GM18867 (cell line): Measurements from ENCODE around the gene SLC2A9.
"Not testable (repeated sequence)": the region's sequence is repeated elsewhere in the genome, so short reads cannot be mapped to it uniquely, and the experiment has no call there.

ENCODE experiments used
- ATAC-seq: cut with Tn5 transposase; IDR thresholded peaks from one replicate; pipeline ENCODE4 v1.9.1; 2021; ENCODE audit warnings: mild to moderate bottlenecking, moderate library complexity; ENCODE audit not compliant: unreplicated experiment

Gene SLC2A9

DNA sequence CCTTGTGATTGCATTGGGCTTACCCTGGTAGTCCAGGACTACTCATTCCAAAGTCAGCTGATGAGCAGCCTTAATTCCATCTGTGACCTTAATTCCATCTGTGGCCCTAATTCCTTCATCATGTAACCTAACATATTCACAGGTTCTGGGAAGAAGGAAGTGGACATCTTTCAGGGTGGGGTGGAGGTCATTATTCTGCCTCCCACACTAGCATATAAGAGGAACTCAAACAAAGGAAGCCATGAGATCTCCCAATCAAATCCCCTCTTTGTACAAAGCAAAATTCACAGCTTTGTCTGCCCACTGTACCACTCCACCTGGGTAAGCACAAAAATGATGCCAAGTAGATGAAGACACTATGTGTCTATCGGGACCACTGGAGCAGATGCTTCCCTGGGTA lies 87.3 kb downstream of the SLC2A9 start:
- ATAC-seq, result no peak

DNA sequence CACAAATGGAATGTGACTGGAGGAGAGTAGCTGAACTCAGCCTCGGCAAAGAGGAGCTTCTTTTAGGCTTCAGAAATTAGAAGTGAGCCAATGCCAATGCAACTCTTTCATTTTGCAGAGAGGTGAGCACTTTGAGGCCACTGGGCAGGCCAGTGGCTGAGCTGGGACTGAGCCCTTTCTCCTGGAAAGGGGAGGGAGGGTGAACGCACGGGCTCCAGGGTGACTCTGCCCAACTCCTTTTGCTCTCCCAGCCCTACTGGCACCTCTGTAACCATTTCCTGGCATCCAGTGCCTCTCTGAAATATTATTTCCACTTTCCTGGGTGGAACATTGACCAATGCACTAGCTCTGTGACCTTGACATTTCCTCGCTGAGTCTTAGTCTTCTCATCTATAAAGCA lies 88.1 kb downstream of the SLC2A9 start:
- no peak for ATAC-seq

DNA sequence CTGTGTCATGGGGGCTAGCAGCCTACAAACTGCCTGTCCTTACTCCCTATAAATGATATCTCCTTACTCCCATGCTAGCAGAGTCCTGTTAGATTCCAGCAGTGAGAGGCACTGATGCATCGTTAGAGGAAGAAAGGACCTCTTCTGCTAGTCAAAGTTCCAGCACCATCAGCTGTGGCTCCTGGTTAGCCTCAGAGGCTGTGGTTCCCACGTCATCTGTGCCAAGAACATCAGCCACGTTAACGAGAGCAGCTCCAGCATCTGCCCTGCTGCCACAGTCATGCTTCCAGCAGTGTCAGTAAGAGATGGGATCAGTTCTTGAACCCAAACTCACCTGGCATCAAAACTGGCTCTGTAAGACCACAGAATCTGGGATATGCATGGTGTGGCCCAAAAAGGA lies 88.5 kb downstream of the SLC2A9 start:
- ATAC-seq, result no peak

DNA sequence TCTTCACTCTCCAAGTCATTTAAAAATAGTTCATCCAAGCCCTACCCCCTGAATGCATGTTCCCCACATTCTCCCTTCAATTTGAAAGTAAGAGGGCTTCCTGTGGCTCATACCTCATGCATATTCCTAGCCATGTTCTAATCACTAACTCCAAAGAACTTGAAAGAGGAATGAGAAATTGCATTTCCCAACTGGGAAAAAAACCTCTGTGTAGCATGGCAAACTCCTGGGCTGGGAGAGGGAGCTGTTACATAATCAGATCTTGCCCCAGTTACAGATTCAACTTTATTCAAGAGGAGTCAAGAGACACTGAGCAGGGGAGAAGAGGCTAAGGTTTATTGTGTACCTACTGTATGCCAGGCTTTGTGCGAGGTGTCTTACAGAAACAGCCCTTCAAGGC lies 90.2 kb downstream of the SLC2A9 start:
- no peak for ATAC-seq

DNA sequence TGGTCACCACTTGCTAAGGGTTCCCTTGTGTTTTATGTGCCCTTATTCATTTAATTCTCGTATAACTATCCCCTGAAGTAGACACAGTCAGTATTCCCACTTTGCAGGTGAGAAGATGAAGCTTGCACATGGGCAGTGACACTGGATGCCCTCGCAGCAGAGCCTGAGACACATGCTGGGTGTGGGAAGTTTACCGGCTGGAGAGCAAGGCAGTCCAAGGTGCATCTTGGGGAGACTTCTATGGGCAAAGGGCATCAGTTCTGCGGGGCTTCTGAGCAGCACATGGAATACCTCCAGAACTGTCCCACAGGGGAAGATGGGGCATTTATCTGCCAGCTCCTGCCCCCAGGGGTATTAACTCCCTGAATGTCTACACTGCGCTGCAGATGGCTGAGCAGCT lies 92.2 kb downstream of the SLC2A9 start:
- ATAC-seq, result no peak

DNA sequence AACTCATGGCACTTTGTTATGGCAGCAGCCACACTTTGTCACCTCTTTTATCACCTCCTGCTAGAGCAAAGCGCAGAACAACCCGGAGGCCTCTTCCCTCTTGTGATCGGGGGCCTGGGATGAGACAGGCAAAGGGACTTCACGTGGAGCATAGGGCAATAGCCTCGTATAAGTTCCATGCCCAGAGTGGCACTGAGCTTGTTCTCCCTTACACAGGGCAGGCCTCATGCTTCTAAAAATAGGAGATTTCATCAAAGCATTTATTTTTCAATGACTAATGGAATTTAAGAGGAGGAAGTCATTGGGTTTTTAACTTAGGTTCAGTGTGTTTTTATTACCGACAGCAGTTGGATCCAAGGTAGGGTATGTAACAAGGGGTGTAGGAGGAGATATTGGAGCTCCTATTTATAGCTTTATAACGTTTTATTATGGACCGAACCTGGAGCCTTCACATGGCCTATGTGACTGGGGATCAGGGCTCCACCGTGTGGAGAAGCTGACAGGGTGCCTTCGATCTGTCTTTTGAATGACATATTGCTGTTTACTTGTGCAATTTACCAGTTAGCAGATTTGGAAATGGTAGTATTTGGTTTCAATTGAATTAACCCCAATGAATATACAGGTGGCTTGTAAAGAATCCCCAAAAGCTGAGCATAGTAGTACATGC lies 93.8 kb downstream of the SLC2A9 start:
- no peak for ATAC-seq

DNA sequence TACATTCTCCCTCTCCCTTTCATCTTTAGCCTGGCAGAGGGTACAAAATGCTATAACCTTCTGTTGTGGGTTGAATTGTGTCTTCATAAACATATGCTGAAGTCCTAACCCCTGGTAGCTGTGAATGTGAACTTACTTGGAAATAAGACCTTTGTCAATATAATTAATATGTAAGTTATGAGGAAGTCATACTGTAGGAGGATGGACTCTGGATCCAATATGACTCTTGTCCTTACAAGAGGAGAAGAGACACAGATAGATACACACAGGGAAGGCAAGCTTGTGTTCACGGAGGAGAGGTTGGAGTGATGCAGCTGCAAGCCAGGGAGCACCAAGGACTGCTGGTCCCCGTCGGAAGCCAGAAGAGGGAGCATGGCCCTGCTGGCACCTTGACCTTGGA lies 94.7 kb downstream of the SLC2A9 start:
- no peak for ATAC-seq

DNA sequence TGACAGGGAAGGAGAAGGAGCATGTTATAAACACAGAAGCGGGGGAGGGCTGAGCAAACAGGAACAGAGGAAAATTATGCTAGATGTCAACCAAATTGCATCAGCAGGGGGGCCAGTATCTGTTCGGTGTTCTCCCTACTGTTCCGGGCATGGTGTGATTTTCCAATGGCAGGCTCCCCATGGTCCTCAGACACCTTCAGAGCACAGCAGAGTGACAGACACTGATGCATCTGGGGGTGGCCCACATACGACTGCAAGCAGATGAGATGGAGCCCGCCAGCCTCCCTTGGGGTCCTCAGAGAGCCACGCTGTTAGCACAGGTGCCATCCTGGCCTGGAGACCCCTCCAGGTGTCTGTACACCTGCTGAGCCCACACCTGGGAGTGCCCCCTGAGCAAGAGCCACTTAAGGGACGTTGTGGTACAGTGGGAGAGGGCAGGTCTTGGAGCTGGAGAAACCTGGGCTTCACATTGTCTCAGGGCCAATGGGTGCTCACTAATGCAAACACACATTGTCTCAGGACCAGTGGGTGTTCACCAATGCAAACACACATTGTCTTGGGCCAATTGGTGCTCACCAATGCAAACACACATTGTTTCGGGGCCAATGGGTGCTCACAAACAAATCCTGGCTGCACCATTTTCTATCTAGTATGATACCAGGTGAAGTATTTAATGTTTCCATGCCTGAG lies 95.4 kb downstream of the SLC2A9 start:
- no peak for ATAC-seq

DNA sequence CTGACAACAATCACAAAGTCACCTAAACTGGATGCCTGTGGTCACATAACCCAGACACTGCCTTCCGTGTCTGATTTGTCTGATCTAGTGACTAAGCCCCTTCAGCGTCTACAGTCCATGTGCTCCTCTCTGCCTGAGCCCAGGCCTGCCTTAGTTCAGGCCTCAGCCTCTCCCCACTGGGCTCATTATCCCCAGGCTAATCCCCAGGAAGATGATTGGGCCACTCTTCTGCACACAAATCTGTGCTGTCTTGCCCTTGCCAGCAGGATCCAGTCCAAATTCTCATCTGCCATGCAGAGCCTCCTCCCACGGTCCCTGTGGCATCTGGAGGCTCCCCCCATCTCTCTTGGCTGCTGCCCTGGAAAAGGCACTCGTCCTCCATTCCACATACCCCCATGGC lies 96.5 kb downstream of the SLC2A9 start:
- no peak for ATAC-seq

DNA sequence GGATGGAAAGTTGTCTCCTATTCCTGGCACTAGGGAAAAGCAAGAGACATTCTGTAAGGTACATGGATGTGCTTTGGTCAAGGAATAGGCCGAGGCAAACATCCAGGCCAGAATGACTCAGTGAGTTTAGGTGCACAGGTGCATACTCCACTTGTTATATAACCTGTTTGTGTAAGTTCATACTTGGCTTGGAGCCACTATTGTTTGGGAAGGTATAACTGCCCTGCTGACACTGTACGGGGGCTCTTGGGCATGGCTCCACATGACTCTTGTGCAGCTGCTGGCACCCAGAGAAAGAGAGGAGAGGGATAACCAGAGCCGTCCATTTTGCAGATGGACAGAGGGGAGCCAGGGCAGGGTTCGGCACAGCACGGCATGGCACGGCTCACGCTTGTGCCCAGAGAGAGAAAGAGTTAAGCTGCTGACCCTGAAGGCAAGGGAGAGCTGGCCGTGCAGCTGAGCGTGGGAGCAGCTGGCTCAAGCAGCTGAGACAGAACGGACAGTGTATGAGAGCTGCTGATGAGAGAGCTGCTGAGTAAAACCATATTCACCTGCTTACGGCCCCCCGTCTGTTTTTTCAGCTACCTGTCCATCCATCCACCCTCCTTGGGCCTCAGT lies 98.0 kb downstream of the SLC2A9 start:
- ATAC-seq, result no peak

DNA sequence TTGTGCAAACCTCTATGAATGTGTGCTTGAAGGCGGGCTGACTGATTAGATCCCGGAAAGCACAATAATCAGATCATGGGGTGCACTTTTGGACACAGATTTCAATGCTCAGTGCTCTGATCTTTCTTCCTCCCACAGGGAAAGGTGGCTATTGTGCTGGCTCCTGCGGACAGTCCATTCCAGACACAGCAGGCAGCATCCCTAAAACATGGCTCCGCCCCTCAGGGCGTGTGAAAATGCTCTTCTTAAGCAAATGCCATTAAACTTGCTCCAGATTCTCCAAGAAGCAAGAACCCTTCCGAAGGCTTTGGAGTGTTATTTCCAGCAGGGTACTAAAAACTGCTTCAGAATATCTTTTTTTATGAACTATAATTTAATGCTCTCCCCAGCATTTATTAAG lies 100.0 kb downstream of the SLC2A9 start:
- ATAC-seq, result no peak

DNA sequence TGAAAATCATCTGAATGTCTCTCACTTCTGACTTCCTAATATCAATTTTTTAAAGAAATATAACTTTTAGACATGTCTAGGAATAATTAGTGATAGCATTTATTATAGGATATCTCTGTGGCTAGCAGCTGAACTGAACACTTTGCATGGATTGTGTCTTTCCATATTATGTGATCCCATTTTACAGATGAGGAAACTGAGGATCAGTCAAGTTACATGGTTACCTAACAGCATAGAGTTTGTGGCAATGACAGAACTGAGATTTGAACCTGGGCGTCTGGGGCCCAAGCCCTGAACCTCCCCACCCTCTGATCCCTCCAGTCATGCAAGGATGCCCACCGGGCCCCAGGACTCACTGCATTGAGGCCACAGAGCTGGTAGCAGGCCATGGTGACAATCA lies 101.3 kb downstream of the SLC2A9 start:
- ATAC-seq, result no peak

DNA sequence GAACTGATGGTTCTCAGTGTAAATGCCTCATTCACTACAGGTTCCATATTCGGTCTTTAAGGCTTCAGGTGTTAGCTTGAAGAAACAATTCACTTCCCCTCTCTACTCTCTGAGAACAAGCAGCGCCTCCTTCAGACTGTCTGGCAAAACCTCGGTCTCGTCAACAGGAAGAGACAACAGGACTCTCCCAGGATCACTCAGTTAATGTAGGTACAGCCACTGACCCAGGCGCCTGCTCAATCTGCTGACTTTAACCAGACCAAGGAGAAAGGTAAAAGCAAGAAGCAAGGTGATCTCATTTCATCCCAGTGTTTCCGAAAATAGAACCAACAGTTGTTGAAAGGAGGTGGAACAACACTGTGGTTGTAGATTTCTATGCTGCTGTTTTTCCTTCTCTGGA lies 102.2 kb downstream of the SLC2A9 start:
- ATAC-seq, result no peak

DNA sequence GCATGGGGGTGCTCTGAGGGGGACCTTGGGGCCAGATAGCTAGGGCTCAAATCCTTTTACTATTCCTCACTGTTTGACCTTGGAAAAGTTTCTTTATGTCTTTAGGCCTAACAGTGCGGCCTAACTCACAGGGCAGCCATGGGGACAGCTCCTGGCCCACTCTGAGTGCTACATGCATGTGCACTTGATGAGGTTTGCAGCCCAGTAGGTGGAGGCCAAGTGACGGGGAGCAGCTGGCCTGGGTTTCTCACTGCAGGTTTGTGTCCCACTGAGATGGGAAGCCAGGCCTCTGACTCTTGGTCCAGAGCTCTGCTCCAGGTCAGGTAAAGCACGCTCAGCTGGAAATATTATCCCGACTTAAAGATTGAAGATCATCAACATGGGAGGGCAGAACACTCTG lies 102.8 kb downstream of the SLC2A9 start:
- no peak for ATAC-seq

DNA sequence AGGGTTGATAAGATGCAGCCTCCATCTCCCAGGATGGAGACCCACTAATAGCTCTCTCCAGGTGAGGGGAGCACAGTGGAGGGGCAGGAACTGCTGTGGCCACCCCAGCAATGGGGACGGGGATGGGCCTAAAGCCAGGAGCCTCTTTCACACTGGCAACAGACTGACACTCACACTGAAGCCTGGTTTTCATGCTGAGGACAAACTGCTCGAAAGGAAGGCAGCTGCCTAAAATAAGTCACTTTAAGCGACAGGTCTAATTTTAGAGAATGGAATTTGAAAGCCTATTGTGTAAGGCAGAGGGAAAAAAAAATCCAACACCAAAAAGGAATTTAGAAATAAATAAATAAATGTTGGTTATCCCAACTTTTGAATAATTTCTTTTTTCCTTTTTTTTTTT lies 104.4 kb downstream of the SLC2A9 start:
- no peak for ATAC-seq

DNA sequence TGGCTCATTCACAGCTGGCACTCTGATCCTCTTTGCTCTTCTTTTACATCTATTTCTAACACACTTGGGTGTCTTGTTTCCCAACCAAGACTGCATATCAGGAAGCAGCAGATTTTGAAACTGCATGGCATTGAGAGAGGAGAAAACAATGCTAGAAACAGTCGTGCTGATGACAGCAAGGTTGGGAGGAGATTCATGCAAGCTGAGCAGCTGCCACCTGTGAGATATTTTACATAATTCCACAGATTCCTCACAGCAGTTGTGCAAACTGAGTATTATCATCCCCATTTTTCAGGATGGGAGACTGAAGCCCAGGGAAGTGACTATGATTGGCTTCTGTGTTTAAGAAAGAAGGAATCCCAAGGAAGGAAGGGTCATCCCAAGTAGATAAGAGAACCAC lies 105.0 kb downstream of the SLC2A9 start:
- no peak for ATAC-seq

DNA sequence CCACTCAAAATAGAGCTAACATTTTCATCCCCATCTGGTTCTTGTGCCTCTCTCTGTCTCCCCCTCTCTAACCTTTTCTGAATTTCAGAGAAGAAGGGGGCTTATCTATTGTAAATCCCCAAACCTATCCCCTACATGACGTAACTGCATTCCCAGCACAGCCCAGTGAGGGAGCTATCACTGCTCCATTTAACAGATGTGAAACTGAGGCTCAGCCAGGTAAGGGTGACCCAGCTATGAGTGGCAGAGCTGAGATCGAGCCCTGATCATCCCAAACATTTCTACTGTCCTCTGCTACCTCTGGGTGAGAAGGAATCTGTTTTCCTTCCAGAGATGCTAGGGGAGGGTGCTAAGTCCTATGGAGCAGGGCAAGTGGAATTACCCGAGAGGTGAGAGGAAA lies 107.5 kb downstream of the SLC2A9 start:
- ATAC-seq, result no peak

DNA sequence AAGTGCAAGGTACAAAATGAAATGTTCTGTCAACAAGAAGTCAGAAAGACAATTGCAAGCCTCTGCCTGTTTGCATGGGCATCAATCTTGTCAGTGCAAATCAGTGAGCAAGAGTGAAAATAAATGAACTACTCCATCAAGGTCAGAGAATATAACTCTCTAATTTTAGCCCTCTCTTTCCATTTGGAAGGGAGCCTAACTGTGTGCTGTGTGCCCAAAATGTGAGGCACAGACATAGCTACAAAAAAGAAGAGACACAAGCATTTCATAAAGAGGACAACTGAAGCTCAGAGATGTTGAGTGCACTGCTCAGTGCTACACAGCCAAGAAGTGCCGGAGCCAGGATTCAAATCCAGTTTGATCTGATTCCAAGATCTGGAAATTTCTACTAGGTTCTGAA lies 114.3 kb downstream of the SLC2A9 start:
- no peak for ATAC-seq

DNA sequence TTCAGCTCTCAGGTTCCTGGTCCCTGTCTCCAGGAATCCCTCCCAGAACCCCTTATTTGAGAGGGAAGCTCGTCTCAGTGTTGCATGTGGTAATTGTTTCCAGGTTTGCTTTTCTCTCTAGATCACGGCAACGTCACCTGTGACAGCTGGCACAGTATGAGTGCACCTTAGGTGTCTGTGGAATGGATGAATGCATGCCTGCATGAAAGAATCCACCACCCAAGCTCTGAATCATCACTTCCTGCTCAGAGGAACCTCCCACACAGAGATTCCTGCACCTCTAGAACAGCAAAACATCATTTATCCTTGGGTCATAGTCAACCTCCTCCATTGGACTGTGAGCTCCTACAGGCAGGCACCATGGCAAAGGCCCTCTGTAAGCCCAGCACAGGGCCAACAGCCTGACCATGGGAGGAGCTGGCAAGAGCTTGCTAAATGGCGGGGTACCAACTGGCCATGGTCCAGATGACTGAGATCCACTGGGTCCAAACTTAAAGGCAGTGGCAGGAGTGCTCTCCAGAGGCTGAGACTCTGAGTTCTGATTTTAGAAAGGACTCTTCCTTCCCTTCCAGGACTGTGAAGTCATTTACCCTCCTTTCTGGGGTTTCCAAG lies 116.2 kb downstream of the SLC2A9 start:
- no peak for ATAC-seq

DNA sequence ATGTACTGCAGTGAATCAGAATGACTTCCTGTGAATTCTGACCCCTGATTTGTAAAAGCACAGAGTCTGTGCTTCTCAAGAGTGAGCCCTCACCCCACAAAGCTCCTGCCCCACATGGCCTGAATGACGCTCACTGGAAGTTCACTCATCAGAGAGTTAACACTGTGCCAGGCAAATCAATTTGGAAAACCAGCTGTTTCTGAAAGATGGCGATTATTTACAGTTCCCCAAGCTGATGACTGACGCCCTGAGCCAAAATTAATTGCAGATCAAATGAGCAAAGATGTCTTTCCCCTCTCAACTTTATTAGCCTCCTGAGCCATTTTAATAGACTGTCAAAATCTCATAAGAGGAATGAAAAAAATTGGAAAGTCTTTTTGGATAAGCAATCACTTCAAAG lies 118.0 kb downstream of the SLC2A9 start:
- no peak for ATAC-seq

DNA sequence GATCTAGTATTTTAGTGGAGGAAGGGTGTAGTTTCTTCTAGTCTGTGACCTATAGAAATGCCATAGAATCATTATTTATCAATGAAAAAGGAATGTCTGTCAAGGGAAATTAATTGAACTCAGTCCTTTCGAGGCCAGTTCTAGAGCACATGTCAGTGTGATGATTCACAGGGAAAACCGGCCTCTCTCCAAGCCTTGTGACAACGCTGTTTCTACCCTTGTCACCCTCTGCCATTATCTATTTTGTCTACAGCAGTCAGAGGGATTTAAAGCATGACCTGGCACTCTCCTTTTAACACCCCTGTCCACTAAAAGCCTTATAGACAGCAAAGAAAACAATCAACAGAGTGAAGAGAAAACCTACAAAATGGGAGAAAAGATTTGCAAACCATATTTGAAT lies 120.0 kb downstream of the SLC2A9 start:
- no peak for ATAC-seq

DNA sequence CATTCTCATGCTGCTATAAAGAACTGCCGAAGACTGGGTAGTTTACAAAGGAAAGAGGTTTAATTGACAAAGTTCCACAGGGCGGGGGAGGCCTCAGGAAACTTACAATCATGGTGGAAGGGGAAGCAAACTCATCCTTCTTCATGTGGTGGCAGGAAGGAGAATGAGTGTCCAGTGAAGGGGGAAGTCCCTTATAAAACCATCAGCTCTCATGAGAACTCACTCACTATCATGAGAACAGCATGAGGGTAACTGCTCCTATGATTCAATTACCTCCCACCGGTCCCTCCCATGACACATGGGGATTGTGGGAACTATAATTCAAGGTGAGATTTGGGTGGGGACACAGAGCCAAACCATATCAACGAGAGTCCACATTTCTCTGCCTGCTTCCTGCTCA lies 120.7 kb downstream of the SLC2A9 start:
- ATAC-seq, result not testable (repeated sequence)
